Measurements from ENCODE around the gene PSMG1. TPM values are rescaled to one million over a fixed set of nuclear protein-coding genes. Genes with fewer than 3 reads are reported as not detected.
A peak's percentile ranks its signal among the peaks of the same experiment; 100 is the strongest.

PSMG1 gene
- total and polyA plus RNA-seq, 5 experiments from 2014 or later: 10.7 to 39.0 (median 27.3) TPM

GRCh38 chr21:39186676-39187075 is 3.4 kb upstream of the PSMG1 start:
- Mint-ChIP-seq H3K36me3 (peaks cover 0 to under 1% (median 0%) of the 10 kb centered on the region in 3 donors), H3K4me1 (peaks cover 14 to 49% (median 37%) of the 10 kb centered on the region in 4 donors), H3K27ac (peak overlapping the region in 7 of 10 donors; percentile 5 to 67 (median 53)), H3K27me3 (no peaks in the 10 kb centered on the region), H3K4me3 (peak overlapping the region in 1 of 10 donors; percentile 16), H3K9me3 (no peaks in the 10 kb centered on the region)
- POLR2A ChIA-PET: no interaction called here
- DNase-seq: no peak
- ATAC-seq: no peak

- H3K36me3 Mint-ChIP-seq: peaks cover 0 to 3% (median 0%) of the 10 kb centered on the region in 3 donors
- H3K9me3 Mint-ChIP-seq: no peaks in the 10 kb centered on the region
- DNase-seq (no peak), ATAC-seq (no peak)
- POLR2A ChIA-PET: interaction anchor here (0.7 to 2.7 kb wide), 3 partner anchors 15 to 128 kb away, joined by 5 to 40 read pairs (median 9); partner anchors contain the start of gene BRWD1
- peak overlapping the region in 9 of 10 donors; percentile 53 to 96 (median 94) for H3K27ac Mint-ChIP-seq
- no peaks in the 10 kb centered on the region for H3K27me3 Mint-ChIP-seq
- peak overlapping the region in 5 of 10 donors; percentile 2 to 96 (median 93) for H3K4me3 Mint-ChIP-seq
- H3K4me1 Mint-ChIP-seq: peaks cover 17 to 53% (median 46%) of the 10 kb centered on the region in 4 donors
Measured at GRCh38 chr21:39185157-39185556, 1.9 kb upstream of the PSMG1 start.

- peak overlapping the region; percentile 89 to 99 (median 96) for H3K4me3 Mint-ChIP-seq
- no peaks in the 10 kb centered on the region for H3K27me3 Mint-ChIP-seq
- peak in 2 of 10 donors; percentile 14 to 15 for DNase-seq
- peaks cover 0 to 9% (median 0%) of the 10 kb centered on the region in 3 donors for H3K36me3 Mint-ChIP-seq
- peaks cover 17 to 54% (median 46%) of the 10 kb centered on the region in 4 donors for H3K4me1 Mint-ChIP-seq
- no peak for ATAC-seq
- H3K27ac Mint-ChIP-seq: peak overlapping the region; percentile 83 to 99 (median 96)
- POLR2A ChIA-PET: interaction anchor here (1.1 to 2.7 kb wide), 7 partner anchors 13 to 418 kb away, joined by 4 to 40 read pairs (median 7); partner anchors contain the start of genes BRWD1 and HMGN1
- no peaks in the 10 kb centered on the region for H3K9me3 Mint-ChIP-seq
Measured at GRCh38 chr21:39184050-39184980, 1.1 kb upstream of the PSMG1 start.

- Mint-ChIP-seq H3K4me1 (peaks cover 17 to 44% (median 42%) of the 10 kb centered on the region in 4 donors), H3K36me3 (peaks cover 0 to 19% (median 0%) of the 10 kb centered on the region in 3 donors), H3K4me3 (peak overlapping the region; percentile 89 to 99 (median 96)), H3K27ac (peak overlapping the region; percentile 83 to 99 (median 96)), H3K9me3 (no peaks in the 10 kb centered on the region), H3K27me3 (no peaks in the 10 kb centered on the region)
- POLR2A ChIA-PET: interaction anchor here (1.1 to 2.7 kb wide), 7 partner anchors 15 to 416 kb away, joined by 4 to 40 read pairs (median 7); partner anchors contain the start of genes BRWD1 and HMGN1
- DNase-seq (no peak), ATAC-seq (peak; percentile 55 to 57)
Measured at GRCh38 chr21:39182484-39183271, 573 bp downstream of the PSMG1 start.

- POLR2A ChIA-PET: no interaction called here
- no peak for DNase-seq
- Mint-ChIP-seq H3K9me3 (no peaks in the 10 kb centered on the region), H3K27me3 (no peaks in the 10 kb centered on the region), H3K27ac (peak overlapping the region; percentile 14 to 96 (median 90)), H3K36me3 (peaks cover 0 to 19% (median 0%) of the 10 kb centered on the region in 3 donors), H3K4me3 (peak overlapping the region; percentile 89 to 99 (median 96)), H3K4me1 (peaks cover 17 to 44% (median 39%) of the 10 kb centered on the region in 4 donors)
- ATAC-seq: no peak
Measured at GRCh38 chr21:39182016-39182415, 1.2 kb downstream of the PSMG1 start.

- Mint-ChIP-seq H3K4me1 (peaks cover 17 to 44% (median 33%) of the 10 kb centered on the region in 4 donors), H3K9me3 (no peaks in the 10 kb centered on the region), H3K27ac (peak overlapping the region in 1 of 10 donors; percentile 4), H3K36me3 (peaks cover 0 to 23% (median 2%) of the 10 kb centered on the region in 3 donors), H3K27me3 (no peaks in the 10 kb centered on the region), H3K4me3 (peak overlapping the region in 9 of 10 donors; percentile 42 to 99 (median 96))
- no peak for ATAC-seq
- no peak for DNase-seq
- POLR2A ChIA-PET: no interaction called here
Measured at GRCh38 chr21:39181205-39181818, 1.9 kb downstream of the PSMG1 start.

GRCh38 chr21:39180429-39181019 is 2.7 kb downstream of the PSMG1 start:
- DNase-seq (peak in 3 of 10 donors; percentile 15 to 23 (median 16)), ATAC-seq (no peak)
- no peaks in the 10 kb centered on the region for H3K27me3 Mint-ChIP-seq
- peaks cover 0 to 31% (median 3%) of the 10 kb centered on the region in 3 donors for H3K36me3 Mint-ChIP-seq
- peak overlapping the region in 1 of 10 donors; percentile 61 for H3K27ac Mint-ChIP-seq
- peaks cover 20 to 40% (median 35%) of the 10 kb centered on the region in 4 donors for H3K4me1 Mint-ChIP-seq
- no peaks in the 10 kb centered on the region for H3K9me3 Mint-ChIP-seq
- H3K4me3 Mint-ChIP-seq: peak overlapping the region in 5 of 10 donors; percentile 14 to 65 (median 37)
- POLR2A ChIA-PET: no interaction called here

- H3K4me3 Mint-ChIP-seq: no peak overlapping the region
- no peaks in the 10 kb centered on the region for H3K27me3 Mint-ChIP-seq
- H3K9me3 Mint-ChIP-seq: no peaks in the 10 kb centered on the region
- POLR2A ChIA-PET: no interaction called here
- no peak for ATAC-seq
- H3K4me1 Mint-ChIP-seq: peaks cover 16 to 29% (median 23%) of the 10 kb centered on the region in 4 donors
- H3K27ac Mint-ChIP-seq: no peak overlapping the region
- DNase-seq: no peak
- H3K36me3 Mint-ChIP-seq: peaks cover 0 to 47% (median 12%) of the 10 kb centered on the region in 3 donors
Measured at GRCh38 chr21:39178421-39178820, 4.8 kb downstream of the PSMG1 start.

- no peak for DNase-seq
- no peak for ATAC-seq
- Mint-ChIP-seq H3K36me3 (peaks cover 0 to 57% (median 14%) of the 10 kb centered on the region in 3 donors), H3K27ac (peak overlapping the region in 1 of 10 donors; percentile 14), H3K9me3 (no peaks in the 10 kb centered on the region), H3K27me3 (no peaks in the 10 kb centered on the region), H3K4me1 (peaks cover 7 to 14% (median 10%) of the 10 kb centered on the region in 4 donors), H3K4me3 (no peak overlapping the region)
- POLR2A ChIA-PET: no interaction called here
Measured at GRCh38 chr21:39176271-39176709, 7.0 kb downstream of the PSMG1 start.

- ATAC-seq (no peak), DNase-seq (no peak)
- H3K27ac Mint-ChIP-seq: peak overlapping the region in 2 of 10 donors; percentile 14 to 16
- POLR2A ChIA-PET: no interaction called here
- H3K4me3 Mint-ChIP-seq: no peak overlapping the region
- H3K36me3 Mint-ChIP-seq: peaks cover 0 to 60% (median 17%) of the 10 kb centered on the region in 3 donors
- no peaks in the 10 kb centered on the region for H3K9me3 Mint-ChIP-seq
- H3K27me3 Mint-ChIP-seq: no peaks in the 10 kb centered on the region
- H3K4me1 Mint-ChIP-seq: peaks cover 3 to 11% (median 8%) of the 10 kb centered on the region in 4 donors
Measured at GRCh38 chr21:39175665-39176064, 7.6 kb downstream of the PSMG1 start.

- ATAC-seq (no peak), DNase-seq (peak in 2 of 10 donors; percentile 13 to 17)
- no peaks in the 10 kb centered on the region for H3K9me3 Mint-ChIP-seq
- no peaks in the 10 kb centered on the region for H3K27me3 Mint-ChIP-seq
- peaks cover 0 to 57% (median 17%) of the 10 kb centered on the region in 3 donors for H3K36me3 Mint-ChIP-seq
- no peak overlapping the region for H3K4me3 Mint-ChIP-seq
- H3K27ac Mint-ChIP-seq: no peak overlapping the region
- peaks cover 0 to 8% (median 4%) of the 10 kb centered on the region in 4 donors for H3K4me1 Mint-ChIP-seq
- POLR2A ChIA-PET: no interaction called here
Measured at GRCh38 chr21:39175154-39175553, 8.1 kb downstream of the PSMG1 start.
